ENCODE results near the gene MGAT4C. TPM values are rescaled to one million over a fixed set of nuclear protein-coding genes. Genes with fewer than 3 reads are reported as not detected.

Gene MGAT4C
- total and polyA plus RNA-seq, 8 donors: under 0.01 to 4.0 (median 0.06) TPM; not detected in 2

DNA sequence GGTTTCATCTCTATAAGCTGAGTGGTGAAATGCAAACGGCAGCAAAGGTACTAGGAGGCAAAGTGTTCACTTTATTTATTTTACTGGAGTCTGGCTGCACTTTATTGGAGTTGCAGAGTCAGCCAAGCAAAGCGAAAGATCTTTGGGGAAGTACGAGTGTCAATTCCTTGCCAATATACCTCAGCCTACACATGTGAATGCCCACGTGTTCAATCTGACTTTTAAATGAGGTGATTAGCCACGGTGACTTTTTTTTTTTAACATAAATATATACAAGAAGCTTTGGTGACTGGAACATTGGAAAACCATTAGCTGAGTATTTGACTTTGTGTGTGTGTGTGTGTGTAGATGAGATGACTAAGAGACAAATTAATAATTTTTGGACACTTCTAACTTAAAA is 203.3 kb downstream of the MGAT4C start:
- Histone ChIP-seq H3K4me1 (no peaks in the 10 kb centered on the region), H3K36me3 (no peaks in the 10 kb centered on the region), H3K4me3 (no peak overlapping the region), H3K27me3 (no peaks in the 10 kb centered on the region), H3K9me3 (no peaks in the 10 kb centered on the region), H3K27ac (no peak overlapping the region)
- WGBS, 5 donors: 55 to 74% (median 63%) methylated on average over 5 of the region's 5 CpGs
- no peak for DNase-seq
- TF ChIP-seq, protein P1, sequence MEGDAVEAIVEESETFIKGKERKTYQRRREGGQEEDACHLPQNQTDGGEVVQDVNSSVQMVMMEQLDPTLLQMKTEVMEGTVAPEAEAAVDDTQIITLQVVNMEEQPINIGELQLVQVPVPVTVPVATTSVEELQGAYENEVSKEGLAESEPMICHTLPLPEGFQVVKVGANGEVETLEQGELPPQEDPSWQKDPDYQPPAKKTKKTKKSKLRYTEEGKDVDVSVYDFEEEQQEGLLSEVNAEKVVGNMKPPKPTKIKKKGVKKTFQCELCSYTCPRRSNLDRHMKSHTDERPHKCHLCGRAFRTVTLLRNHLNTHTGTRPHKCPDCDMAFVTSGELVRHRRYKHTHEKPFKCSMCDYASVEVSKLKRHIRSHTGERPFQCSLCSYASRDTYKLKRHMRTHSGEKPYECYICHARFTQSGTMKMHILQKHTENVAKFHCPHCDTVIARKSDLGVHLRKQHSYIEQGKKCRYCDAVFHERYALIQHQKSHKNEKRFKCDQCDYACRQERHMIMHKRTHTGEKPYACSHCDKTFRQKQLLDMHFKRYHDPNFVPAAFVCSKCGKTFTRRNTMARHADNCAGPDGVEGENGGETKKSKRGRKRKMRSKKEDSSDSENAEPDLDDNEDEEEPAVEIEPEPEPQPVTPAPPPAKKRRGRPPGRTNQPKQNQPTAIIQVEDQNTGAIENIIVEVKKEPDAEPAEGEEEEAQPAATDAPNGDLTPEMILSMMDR (IDR thresholded peaks at IDR 0.05): no peak
- TF ChIP-seq EP300 (IDR thresholded peaks at IDR 0.05): no peak
- intact Hi-C loops (cut with DNase I; ENCODE audit: low total_unique reads): no loop called here

DNA sequence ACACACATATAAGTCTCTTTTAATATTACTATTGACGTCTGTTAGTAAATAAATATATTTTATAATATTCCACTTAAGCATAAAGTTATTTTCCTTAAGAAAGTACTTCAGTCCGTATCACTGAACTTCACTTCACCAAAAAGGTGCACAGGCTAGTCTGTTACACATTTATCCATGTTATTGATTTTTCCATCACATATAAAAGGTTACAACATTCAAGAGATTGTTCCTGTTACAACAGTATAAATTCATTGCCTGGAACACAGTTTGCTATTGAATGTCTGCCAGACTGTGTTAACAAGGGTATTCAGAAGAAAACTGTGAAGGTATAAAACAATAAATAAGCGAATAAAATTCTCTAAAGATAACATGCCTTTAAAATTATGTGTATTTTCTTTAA is 206.2 kb downstream of the MGAT4C start:
- Histone ChIP-seq H3K4me1 (no peaks in the 10 kb centered on the region), H3K27ac (no peak overlapping the region), H3K36me3 (no peaks in the 10 kb centered on the region), H3K9me3 (no peaks in the 10 kb centered on the region), H3K27me3 (no peaks in the 10 kb centered on the region), H3K4me3 (no peak overlapping the region)
- intact Hi-C loops (cut with DNase I; ENCODE audit: low total_unique reads): no loop called here
- WGBS, 5 donors: 49 to 66% (median 54%) methylated on average over 3 of the region's 3 CpGs
- peak in 1 of 2 donors; percentile 21 for DNase-seq
- TF ChIP-seq, protein P1 (IDR thresholded peaks at IDR 0.05): no peak
- TF ChIP-seq EP300 (IDR thresholded peaks at IDR 0.05): no peak
- no peak for TF ChIP-seq POLR2A (IDR thresholded peaks at IDR 0.05)

DNA sequence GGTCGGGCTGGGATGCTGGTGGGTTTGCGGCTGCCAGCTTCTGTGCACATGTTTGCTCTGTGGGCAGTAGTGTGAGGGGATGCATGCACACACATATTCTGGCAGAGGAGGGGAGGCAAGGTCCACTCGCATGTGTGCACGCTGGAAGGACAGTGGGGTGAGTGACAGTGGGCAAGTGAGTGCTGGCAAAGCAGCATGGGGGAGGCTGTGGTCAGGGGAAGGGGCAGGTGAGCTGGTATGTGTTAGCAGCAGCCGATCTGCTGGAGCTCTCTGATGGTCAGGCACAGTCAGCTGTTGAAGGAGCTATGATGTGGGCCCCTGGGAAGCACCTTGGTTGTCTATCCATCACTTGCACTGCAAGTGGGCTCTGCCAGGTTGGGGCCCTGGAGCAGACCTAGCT is 211.8 kb downstream of the MGAT4C start:
- Histone ChIP-seq H3K4me1 (no peaks in the 10 kb centered on the region), H3K36me3 (no peaks in the 10 kb centered on the region), H3K27me3 (no peaks in the 10 kb centered on the region), H3K9me3 (peaks cover 0 to 33% (median 21%) of the 10 kb centered on the region in 4 donors), H3K27ac (no peak overlapping the region), H3K4me3 (no peak overlapping the region)
- intact Hi-C loops (cut with DNase I; ENCODE audit: low total_unique reads): no loop called here
- WGBS, 5 donors: 75 to 93% (median 82%) methylated on average over 5 of the region's 5 CpGs
- TF ChIP-seq, protein P1 (IDR thresholded peaks at IDR 0.05): peak in 1 of 7 experiments; percentile 6
- no peak for TF ChIP-seq POLR2A (IDR thresholded peaks at IDR 0.05)
- no peak for DNase-seq

DNA sequence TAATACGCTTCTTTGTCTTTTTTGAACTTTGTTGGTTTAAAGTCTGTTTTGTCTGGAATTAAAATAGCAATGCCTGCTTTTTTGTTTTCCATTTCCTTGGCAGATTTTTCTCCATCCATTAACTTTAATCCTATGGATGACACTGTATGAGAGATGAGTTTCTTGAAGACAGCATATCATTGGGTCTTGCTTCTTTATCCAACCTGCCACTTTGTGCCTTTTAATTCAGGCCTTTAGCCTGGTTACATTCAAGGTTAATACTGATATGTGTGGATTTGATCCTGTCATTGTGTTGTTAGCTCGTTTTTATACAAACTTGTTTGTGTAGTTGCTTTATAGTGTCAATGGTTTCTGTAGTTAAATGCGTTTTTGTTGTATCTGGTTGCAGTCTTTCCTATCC is 214.1 kb downstream of the MGAT4C start:
- no peaks in the 10 kb centered on the region for H3K4me1 ChIP-seq
- H3K4me3 ChIP-seq: no peak overlapping the region
- no peak for TF ChIP-seq POLR2A (IDR thresholded peaks at IDR 0.05)
- TF ChIP-seq, protein P1 (IDR thresholded peaks at IDR 0.05): no peak
- no peak for TF ChIP-seq EP300 (IDR thresholded peaks at IDR 0.05)
- no peak for TF ChIP-seq POLR2AphosphoS5 (IDR thresholded peaks at IDR 0.05)
- peaks cover 0 to 41% (median 31%) of the 10 kb centered on the region in 4 donors for H3K9me3 ChIP-seq
- H3K27me3 ChIP-seq: no peaks in the 10 kb centered on the region
- intact Hi-C loops (cut with DNase I; ENCODE audit: low total_unique reads): no loop called here
- no peak for DNase-seq
- no peaks in the 10 kb centered on the region for H3K36me3 ChIP-seq
- no peak overlapping the region for H3K27ac ChIP-seq
- WGBS, 5 donors: 57 to 76% (median 68%) methylated on average over 3 of the region's 3 CpGs

Data from stomach (tissue), 9 donors.